ENCODE results near the gene JAG1. TPM values are rescaled to one million over a fixed set of nuclear protein-coding genes. Genes with fewer than 3 reads are reported as not detected.
A peak's percentile ranks its signal among the peaks of the same experiment; 100 is the strongest.

Gene JAG1
- total RNA-seq, 1 donor from 2014 or later, result 70.3 TPM

DNA sequence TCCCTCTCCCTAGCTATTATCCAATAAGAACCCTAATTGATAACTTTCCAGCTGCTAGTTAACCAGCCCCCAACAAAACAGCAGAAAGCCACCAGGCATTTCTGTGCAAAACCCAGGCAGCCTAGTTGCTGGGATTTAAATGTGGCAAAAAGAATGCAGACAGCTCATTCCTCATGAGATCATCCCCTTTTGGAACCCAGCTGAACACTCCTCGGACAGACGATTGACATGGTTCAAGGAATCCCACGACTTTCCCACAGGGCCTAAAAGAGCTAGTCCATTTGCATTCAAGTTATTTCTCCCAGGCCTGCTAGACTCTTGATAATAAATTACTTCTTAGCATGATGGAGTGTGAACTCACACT lies 24.0 kb downstream of the JAG1 start:
- Mint-ChIP-seq H3K4me1 (peaks cover 73% of the 10 kb centered on the region), H3K4me3 (peak overlapping the region; percentile 79), H3K27ac (ENCODE audit: unreplicated experiment) (peak overlapping the region; percentile 79)

DNA sequence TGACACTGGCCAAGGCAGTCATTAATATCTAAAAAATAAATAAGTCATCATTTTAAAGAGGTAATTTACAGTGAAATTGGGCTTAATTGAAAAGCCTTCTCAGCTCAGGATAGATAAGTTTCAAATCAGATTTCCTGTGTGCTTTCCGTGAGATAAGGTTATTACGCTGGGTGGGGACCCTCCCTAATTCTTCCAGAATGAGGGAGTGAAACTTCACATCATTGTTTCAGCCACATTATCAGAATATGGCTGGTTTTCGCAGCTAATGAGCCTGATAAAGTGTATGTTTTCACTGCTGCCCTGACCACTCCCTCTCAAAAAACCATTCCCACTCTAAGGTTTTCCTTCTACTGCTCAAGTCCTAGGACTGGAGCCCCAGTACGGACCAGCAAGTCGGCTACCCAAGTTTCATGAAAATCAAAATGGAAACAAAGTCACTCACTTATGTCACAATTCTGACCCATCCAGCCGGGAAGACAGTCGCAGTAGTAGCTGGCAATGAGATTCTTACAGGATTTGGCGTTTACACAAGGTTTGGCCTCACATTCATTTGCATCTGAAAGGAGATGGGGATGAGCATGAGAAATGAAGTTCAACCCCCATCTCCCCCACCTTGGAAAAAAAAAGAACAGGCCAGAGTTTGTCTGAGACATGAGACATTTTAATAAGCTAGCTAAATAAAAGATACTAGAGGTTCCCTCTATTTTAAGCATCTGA lies 24.6 kb downstream of the JAG1 start:
- H3K4me3 Mint-ChIP-seq, result no peak overlapping the region
- H3K9me3 Mint-ChIP-seq, result no peaks in the 10 kb centered on the region
- H3K36me3 Mint-ChIP-seq (ENCODE audit: low read depth), result peaks cover 42% of the 10 kb centered on the region
- DNase-seq (ENCODE audit: low read depth, low spot score), result no peak
- no peaks in the 10 kb centered on the region for H3K27me3 Mint-ChIP-seq (ENCODE audit: low read depth)
- H3K27ac Mint-ChIP-seq (ENCODE audit: unreplicated experiment), result no peak overlapping the region
- TF ChIP-seq, protein P1, sequence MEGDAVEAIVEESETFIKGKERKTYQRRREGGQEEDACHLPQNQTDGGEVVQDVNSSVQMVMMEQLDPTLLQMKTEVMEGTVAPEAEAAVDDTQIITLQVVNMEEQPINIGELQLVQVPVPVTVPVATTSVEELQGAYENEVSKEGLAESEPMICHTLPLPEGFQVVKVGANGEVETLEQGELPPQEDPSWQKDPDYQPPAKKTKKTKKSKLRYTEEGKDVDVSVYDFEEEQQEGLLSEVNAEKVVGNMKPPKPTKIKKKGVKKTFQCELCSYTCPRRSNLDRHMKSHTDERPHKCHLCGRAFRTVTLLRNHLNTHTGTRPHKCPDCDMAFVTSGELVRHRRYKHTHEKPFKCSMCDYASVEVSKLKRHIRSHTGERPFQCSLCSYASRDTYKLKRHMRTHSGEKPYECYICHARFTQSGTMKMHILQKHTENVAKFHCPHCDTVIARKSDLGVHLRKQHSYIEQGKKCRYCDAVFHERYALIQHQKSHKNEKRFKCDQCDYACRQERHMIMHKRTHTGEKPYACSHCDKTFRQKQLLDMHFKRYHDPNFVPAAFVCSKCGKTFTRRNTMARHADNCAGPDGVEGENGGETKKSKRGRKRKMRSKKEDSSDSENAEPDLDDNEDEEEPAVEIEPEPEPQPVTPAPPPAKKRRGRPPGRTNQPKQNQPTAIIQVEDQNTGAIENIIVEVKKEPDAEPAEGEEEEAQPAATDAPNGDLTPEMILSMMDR (conservative IDR thresholded peaks at IDR 0.05), result no peak
- peaks cover 67% of the 10 kb centered on the region for H3K4me1 Mint-ChIP-seq

More for the DNA sequence above, 24.0 kb downstream of the JAG1 start:
- Mint-ChIP-seq H3K9me3 (no peaks in the 10 kb centered on the region), H3K36me3 (ENCODE audit: low read depth) (peaks cover 46% of the 10 kb centered on the region), H3K27me3 (ENCODE audit: low read depth) (no peaks in the 10 kb centered on the region)
- no peak for DNase-seq (ENCODE audit: low read depth, low spot score)
- TF ChIP-seq, protein P1 (conservative IDR thresholded peaks at IDR 0.05), result no peak

DNA sequence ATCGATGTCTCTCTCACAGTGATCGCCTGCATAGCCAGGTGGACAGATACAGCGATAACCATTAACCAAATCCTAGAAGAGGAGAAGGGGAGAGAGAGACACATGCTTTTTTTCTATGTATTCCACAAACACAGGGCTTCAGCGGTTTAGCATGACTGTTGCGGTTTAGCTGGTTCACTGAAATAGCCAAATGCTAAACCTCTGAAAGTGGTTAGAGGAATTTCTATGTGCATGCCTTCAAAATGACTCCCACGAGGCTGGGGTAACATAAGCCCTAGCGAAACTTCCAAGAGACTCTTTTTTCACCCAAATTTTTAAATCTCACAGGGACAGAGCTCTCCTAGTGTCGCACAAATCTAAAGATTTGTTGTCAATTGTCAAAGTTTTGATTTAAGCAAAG lies 25.1 kb downstream of the JAG1 start:
- H3K27ac Mint-ChIP-seq (ENCODE audit: unreplicated experiment), result peak overlapping the region; percentile 68

DNA sequence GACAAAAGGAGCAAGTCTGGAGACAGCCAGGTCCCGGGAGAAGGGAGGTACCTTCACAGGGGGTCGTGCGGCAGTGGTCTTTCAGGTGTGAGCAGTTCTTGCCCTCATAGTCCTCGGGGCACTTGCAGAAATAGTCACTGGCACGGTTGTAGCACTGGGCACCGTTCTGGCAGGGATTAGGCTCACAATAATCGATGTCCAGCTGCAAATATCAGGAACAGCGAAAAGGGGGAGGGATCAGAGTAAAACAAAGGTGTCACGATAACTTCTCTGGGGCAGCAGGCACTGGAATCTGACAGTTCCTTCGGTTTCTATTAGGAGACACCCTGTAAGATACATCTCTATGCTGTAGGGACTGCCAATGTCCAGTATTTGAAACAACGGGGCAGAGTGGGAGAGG lies 25.9 kb downstream of the JAG1 start:
- TF ChIP-seq, protein P1 (conservative IDR thresholded peaks at IDR 0.05), result no peak
- H3K4me3 Mint-ChIP-seq, result peak overlapping the region; percentile 3
- H3K27ac Mint-ChIP-seq (ENCODE audit: unreplicated experiment), result peak overlapping the region; percentile 45
- no peaks in the 10 kb centered on the region for H3K9me3 Mint-ChIP-seq
- no peak for DNase-seq (ENCODE audit: low read depth, low spot score)
- H3K4me1 Mint-ChIP-seq, result peaks cover 59% of the 10 kb centered on the region
- peaks cover 50% of the 10 kb centered on the region for H3K36me3 Mint-ChIP-seq (ENCODE audit: low read depth)
- H3K27me3 Mint-ChIP-seq (ENCODE audit: low read depth), result no peaks in the 10 kb centered on the region

More for the DNA sequence above, 25.1 kb downstream of the JAG1 start:
- no peaks in the 10 kb centered on the region for H3K9me3 Mint-ChIP-seq
- H3K4me1 Mint-ChIP-seq, result peaks cover 61% of the 10 kb centered on the region
- peaks cover 44% of the 10 kb centered on the region for H3K36me3 Mint-ChIP-seq (ENCODE audit: low read depth)
- no peak for DNase-seq (ENCODE audit: low read depth, low spot score)
- H3K4me3 Mint-ChIP-seq, result no peak overlapping the region
- TF ChIP-seq, protein P1 (conservative IDR thresholded peaks at IDR 0.05), result no peak
- H3K27me3 Mint-ChIP-seq (ENCODE audit: low read depth), result no peaks in the 10 kb centered on the region

DNA sequence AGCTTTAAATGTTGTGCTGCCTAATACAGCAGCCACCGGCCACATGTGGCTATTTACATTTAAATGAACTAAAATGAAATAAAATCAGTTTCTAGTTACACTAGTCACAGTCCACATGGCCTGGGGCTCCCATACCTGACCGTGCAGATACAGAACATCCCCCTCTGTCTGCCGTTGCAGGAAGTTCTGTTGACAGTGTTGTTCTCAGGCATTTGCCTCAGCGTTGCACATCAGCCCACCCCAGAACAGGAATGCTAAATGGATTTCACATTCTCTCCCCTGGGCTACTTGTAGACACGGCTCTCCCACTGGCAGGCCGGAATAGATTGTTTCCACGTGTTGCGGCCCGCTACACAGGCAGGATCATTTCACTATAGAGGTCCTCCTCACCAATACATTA lies 26.3 kb downstream of the JAG1 start:
- peaks cover 54% of the 10 kb centered on the region for H3K4me1 Mint-ChIP-seq
- H3K4me3 Mint-ChIP-seq, result peak overlapping the region; percentile 3
- H3K36me3 Mint-ChIP-seq (ENCODE audit: low read depth), result peaks cover 53% of the 10 kb centered on the region
- TF ChIP-seq, protein P1 (conservative IDR thresholded peaks at IDR 0.05), result peak; percentile 66
- no peak overlapping the region for H3K27ac Mint-ChIP-seq (ENCODE audit: unreplicated experiment)
- no peaks in the 10 kb centered on the region for H3K27me3 Mint-ChIP-seq (ENCODE audit: low read depth)
- no peaks in the 10 kb centered on the region for H3K9me3 Mint-ChIP-seq
- DNase-seq (ENCODE audit: low read depth, low spot score), result no peak

Measured in neural crest cell (in vitro differentiated cells).